SH-SY5Y (cell line): Measurements from ENCODE around the gene NHSL1.

Source experiments
- GATA2 ChIP-seq: IDR thresholded peaks from 2 replicates; pipeline ENCODE4 v1.6.1; 2011; ENCODE audit warnings: mild to moderate bottlenecking, low read depth, low read length
- GATA3 ChIP-seq: IDR thresholded peaks from 2 replicates; pipeline ENCODE4 v1.6.1; 2011; ENCODE audit warnings: low read depth, mild to moderate bottlenecking, low read length, moderate library complexity

GRCh38 chr6:138545621-138545980, 46.3 kb upstream of the NHSL1 start:
- TF ChIP-seq GATA2 (no peak), GATA3 (no peak)
